ENCODE results near the gene SH3PXD2B.

Gene SH3PXD2B

DNA sequence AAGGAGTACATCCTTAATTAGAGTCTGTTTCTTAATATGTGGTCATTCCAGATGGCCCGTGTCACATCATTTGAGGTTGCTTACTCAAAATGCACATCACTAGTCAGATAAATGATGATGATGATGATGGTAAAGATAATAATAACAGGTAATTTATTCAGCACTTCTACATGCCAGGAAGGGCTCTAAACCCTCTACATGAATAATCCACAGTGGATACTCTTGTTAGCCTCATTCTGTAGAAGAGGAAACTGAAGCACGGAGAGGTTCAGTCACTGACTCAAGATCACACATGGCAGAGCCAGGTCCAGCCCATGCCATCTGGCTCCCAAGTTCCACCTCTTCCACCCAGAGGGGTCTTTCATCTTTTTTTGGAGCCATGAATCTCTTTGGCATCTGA, 11.7 kb downstream of the SH3PXD2B start:
- no peak for TF ChIP-seq ZNF274 (IDR thresholded peaks at IDR 0.05; ENCODE audit: low read depth, low read length)
- no peak overlapping the region for H3K4me3 ChIP-seq (ENCODE audit: low read length)

DNA sequence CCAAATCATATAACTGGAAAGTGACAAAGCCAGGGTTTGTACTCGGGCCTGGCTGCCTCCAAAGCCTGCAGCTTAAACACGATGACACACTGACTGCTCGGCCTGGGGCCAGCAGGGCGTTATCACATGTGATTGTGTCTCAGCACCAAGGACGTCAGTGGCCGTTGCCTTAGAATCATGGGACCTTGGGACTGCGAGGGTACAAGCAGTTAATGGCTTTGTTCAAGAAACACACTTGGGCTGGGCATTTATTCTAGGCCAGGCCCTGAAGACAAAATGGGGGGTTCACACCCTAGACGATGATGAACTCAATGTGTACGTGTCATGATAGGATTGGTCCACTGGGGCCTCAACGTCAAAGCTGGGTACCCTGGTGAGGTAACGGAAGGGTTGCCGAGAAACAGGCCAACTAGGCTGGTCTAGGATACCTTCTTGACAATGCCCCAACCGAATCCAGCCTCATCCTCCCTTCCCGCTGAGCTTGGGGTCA, 13.0 kb downstream of the SH3PXD2B start:
- no peak for TF ChIP-seq ZNF274 (IDR thresholded peaks at IDR 0.05; ENCODE audit: low read depth, low read length)
- H3K4me3 ChIP-seq (ENCODE audit: low read length) = no peak overlapping the region

DNA sequence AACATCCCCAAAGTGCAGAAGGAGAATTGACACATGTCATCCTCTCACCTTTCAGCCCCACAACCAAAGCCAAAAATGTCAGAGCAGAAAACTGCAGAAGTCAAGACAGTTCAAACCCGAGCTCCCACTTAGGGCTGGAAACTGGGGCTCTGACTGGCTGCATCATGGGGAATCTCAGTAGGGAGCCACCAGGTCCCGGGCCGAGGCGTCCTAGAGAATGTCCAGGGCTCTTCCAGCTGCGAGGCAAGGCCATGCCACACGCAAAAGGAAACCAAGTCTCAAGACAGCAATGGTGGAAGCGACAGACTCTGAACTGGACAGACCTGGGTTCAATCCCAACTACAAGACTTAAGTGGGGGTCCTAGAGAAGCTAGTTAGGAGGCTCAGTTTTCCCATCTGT, 13.8 kb downstream of the SH3PXD2B start:
- H3K4me3 ChIP-seq (ENCODE audit: low read length) = no peak overlapping the region

DNA sequence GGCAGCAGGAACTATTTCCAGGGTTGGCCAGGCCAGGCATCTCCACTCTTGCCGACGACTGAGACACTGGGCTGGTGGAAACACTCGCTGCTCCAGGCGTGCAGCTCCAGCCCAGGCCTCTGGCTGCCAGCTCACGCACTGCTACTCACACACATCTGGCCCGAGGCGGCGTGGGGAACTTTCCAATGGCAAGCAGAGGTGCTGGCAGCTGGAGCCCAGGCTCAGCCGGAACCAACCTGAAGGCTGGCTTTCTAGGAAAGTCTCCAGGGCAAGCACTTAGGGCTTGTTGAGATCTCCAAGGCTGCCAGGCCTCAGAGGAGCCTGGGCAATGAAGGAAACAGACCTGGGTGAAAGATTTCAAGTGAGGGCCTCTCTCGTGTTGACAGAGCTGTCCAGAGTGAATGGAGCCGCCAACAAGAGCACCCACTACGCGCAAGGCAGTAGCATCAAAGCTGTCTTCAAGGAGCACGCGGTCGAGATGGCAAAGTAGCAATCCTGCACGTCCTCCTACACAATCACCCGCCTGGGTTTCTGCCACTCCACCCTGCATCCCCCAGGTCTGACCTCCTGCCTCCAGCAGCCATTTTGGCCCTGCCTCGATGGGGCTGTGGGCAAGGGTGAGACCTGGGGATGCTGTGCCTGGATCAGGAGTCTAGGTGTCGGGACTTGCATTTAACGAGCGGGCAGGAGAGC, 14.4 kb downstream of the SH3PXD2B start:
- no peak for TF ChIP-seq ZNF274 (IDR thresholded peaks at IDR 0.05; ENCODE audit: low read depth, low read length)

More for the DNA sequence above, 13.8 kb downstream of the SH3PXD2B start:
- TF ChIP-seq ZNF274 (IDR thresholded peaks at IDR 0.05; ENCODE audit: low read depth, low read length) = no peak

DNA sequence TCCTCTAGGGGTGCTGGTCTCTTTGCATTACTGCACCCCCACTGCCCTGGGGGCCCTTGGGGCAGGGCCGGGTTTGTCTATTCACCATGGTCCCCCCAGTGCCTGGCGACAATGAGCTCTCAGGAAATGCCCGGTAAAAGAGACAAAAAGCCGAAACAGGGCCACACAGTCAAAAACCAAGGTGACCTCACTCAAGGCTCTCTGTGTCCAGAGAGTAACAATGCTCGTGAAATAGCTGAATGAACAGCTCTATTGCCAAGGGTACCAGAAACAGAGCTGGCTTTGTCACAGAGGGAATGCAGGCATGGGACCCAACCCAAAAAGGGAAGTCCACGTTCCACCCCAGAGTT, 16.0 kb downstream of the SH3PXD2B start:
- no peak for TF ChIP-seq ZNF274 (IDR thresholded peaks at IDR 0.05; ENCODE audit: low read depth, low read length)
- no peak overlapping the region for H3K4me3 ChIP-seq (ENCODE audit: low read length)

More for the DNA sequence above, 14.4 kb downstream of the SH3PXD2B start:
- H3K4me3 ChIP-seq (ENCODE audit: low read length) = no peak overlapping the region

DNA sequence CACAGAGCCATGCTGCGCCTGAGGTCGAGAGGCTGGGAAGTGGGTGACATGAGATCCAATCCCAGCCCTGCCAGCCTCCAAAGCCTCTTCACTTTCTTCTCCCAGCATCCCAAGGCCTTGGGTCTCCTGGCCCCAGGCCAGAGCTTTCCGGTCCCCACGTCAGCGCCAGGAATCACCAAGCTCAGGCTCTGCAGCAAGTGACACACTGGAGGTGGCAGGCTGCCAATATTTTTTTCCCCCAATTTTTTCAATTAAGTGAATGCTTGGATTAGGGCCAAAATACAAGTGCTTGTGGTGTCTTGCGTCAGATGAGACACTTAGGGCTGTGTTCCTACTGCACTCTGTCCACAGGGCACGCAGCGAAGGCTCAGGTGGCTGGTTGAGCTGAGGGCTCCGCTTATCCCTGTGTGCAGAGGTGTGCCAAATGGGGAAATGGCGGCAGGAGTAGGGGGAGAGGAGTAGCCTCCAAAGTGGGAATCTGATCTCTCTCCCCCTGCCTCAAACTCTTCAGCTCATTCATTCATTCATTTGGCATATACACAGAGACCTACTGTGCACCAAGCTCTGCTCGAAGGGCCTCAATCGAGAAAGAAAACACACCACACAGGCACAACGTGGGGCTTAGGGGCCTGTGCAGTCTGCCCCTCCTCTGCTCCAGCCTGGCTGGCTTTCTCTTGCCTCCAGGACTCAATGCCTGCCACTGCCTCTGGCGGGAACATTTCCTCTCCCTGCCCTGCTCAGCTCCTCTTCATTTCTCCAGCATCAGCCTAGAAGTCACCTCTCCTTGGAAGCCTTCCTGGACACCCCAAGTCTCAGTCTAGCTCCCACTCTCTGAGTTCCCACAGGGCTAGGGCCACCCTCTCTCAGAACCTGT, 16.6 kb downstream of the SH3PXD2B start:
- no peak for TF ChIP-seq ZNF274 (IDR thresholded peaks at IDR 0.05; ENCODE audit: low read depth, low read length)
- no peak overlapping the region for H3K4me3 ChIP-seq (ENCODE audit: low read length)

DNA sequence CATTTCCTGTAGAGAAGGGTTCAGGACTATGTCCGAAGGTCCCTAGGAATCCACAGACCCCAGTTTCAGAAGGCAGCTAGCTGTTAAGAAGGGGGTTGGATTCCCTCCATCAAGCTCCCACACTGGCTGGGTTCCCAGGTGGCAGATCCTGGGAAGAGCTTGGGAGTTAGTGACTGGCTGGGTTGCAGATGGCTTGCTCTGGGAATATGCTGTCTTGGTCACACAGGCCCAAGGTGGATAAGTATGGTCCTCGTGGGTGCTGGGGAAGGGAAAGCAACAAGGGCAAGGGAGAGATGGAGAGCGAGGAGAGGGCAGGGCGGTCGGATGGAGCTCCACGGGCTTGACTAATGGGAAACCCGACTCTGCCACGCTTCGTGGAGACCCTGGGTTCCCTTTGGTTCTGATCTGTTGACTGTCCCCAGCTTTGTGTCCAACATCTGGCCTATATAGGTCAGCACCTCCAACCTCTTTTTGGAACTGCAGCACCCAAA, 17.4 kb downstream of the SH3PXD2B start:
- H3K4me3 ChIP-seq (ENCODE audit: low read length) = no peak overlapping the region
- no peak for TF ChIP-seq ZNF274 (IDR thresholded peaks at IDR 0.05; ENCODE audit: low read depth, low read length)

DNA sequence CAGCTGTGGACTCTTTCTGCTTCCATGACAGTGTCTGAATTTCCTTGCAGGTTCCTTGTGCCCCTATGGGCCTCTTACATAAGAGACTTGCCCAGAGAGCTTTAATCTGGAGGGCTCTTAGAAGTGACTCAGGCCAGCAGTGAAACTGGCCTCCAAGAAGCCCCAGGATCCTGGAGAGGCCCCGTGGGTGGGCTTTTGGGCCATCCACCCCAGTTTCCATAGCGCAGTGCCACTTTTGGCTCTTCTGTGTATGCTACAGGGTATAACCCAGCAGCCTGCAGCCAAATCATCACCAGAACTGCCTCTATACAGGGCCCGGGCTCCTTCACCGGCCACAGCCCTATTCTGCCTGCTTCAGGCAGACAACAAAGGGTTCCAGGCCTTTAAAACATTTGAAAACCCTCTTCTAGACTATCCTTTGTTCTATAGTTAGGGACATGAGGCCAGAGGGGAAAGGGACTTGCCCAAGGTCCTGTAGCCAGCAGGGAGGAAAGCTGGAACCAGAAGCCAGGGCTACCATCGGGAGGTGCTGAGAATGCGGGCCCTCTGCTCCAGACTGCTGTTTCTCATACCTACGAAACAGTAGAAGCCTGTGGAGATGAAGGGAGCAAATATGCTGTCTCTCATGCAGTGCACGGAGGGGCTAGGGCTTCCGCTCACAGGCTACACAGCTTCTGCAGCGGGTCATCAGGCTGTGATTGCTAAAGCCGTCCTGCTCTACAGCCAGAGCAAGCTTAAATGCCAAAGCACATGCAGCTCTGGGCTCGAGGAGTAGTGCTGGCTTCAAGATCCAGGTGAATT, 18.0 kb downstream of the SH3PXD2B start:
- H3K4me3 ChIP-seq (ENCODE audit: low read length) = no peak overlapping the region
- TF ChIP-seq ZNF274 (IDR thresholded peaks at IDR 0.05; ENCODE audit: low read depth, low read length) = no peak

DNA sequence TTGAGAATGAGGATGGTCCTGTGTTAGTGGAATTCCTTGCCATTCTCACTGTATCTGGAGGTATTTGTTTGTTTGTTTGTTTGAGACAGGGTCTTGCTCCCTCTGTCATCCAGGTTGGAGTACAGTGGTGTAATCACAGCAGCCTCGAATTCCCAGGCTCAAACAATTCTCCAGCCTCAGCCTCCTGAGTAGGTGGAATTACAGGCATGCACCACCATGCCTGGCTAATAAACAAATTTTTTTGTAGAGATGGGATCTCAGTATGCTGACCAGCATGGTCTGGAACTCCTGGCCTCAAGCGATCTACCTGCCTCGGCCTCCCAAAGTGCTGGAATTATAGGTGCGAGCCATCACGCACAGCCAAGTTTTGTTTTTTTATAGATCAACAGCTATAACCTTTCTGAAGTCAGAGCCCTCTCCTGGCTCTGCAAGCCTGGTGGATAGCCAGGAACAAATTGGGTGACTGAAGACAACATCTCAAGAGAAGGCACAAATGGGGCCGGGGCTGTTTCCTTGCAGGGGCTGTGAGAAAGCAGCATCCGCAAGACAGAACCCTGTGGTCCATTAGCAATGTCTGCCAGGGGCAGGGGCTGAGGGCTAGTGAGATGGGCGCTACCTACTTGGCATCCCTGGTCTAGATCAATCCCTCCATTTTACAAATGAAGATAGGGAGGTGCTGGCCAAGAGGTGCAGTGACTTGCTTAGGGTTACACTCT, 18.8 kb downstream of the SH3PXD2B start:
- H3K4me3 ChIP-seq (ENCODE audit: low read length) = no peak overlapping the region
- TF ChIP-seq ZNF274 (IDR thresholded peaks at IDR 0.05; ENCODE audit: low read depth, low read length) = no peak

DNA sequence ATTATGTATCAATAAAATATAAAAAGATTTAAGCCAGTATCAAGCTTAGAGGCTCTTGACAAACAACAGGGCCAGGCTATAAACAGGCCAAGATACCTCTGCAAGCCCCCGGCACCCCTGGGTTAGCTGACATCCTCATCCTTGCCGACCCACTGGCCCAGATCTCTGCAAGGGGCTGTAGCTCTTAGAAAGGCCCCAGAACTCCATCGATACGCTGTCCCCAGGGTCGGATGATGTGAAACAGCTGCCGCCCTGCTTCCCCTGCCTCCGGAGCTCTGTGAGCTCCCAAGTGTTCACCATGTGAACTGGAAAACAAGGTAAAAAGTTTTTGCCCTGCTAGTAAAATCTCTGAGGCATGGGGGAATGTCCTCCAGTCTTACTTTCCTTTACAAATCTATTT, 20.1 kb downstream of the SH3PXD2B start:
- TF ChIP-seq ZNF274 (IDR thresholded peaks at IDR 0.05; ENCODE audit: low read depth, low read length) = no peak
- no peak overlapping the region for H3K4me3 ChIP-seq (ENCODE audit: low read length)

DNA sequence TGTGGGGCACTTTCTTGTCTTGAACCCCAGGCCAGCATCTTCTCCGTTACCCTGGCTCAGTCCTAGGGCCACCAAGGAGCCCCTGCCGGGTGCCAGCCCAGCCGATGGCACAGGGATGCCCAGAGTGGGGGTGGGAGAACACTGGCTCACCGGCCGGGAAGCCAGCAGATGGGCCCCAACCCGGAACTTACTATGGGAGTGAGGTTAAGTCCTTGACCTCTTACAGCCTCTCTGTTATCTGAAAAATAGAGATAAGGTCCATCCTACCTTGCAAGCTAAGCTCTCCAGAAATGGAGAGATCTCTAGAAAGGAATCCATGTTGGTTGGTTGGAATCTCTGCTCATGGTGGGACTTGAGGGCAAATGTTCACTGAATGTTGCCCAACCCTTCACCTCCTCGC, 20.8 kb downstream of the SH3PXD2B start:
- TF ChIP-seq ZNF274 (IDR thresholded peaks at IDR 0.05; ENCODE audit: low read depth, low read length) = no peak
- no peak overlapping the region for H3K4me3 ChIP-seq (ENCODE audit: low read length)

DNA sequence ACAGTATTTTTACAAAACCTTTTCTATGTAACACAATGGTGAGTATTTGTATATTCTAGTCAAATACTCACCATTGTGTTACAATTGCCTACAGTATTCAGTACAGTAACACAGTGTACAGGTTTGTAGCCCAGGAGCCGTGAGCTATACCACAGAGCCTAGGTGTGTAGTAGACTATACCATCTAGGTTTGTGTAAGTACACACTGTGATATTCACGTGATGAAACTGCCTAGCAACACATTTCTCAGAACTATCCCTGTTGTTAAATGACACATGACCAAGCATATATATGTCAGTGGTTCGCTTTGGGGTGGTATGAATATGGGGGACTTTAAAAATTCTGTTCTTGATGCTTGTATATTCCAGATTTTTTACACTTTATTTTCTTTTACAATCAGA, 21.3 kb downstream of the SH3PXD2B start:
- no peak overlapping the region for H3K4me3 ChIP-seq (ENCODE audit: low read length)
- no peak for TF ChIP-seq ZNF274 (IDR thresholded peaks at IDR 0.05; ENCODE audit: low read depth, low read length)

DNA sequence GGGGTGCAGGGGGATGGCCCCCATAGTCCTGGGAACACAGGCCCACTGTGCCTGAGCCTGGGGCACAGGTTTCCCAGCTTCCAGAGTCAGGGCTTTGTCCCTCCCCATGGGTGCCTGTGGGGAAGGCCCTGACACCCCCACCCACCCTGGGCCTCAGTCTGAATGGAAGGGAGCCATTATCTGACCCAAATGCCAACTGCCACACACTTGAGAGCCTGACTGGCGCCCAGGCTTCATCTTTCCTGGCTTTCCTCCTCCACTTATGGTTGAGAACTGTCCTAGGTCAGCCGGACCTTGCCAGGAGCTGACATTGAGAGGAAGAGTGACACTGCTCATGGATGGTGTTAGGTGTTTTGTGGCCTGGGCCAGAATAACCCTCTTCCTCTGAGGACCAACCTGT, 24.0 kb downstream of the SH3PXD2B start:
- no peak overlapping the region for H3K4me3 ChIP-seq (ENCODE audit: low read length)
- no peak for TF ChIP-seq ZNF274 (IDR thresholded peaks at IDR 0.05; ENCODE audit: low read depth, low read length)

Measured in GM08714 (cell line).